ACHN (cell line): ENCODE data around the gene PANK1.
A peak's percentile ranks its signal among the peaks of the same experiment; 100 is the strongest.

ENCODE experiments used
- DNase-seq: peaks from one replicate; pipeline ENCODE4 v3.0.0-alpha.2; 2015
- in situ Hi-C: cut with HindIII; loops from 2 replicates; pipeline ENCODE4 v1.10.0; 2017; ENCODE audit warnings: low sequenced_read_pairs, low pct_ligation_motif_present, low pct_unique_long_range_greater_than_20kb

The PANK1 gene

GRCh38 chr10:89591111-89591795 lies 53.8 kb downstream of the PANK1 start:
- DNase-seq, result no peak
- in situ Hi-C loops, result no loop called here

- DNase-seq, result no peak
- in situ Hi-C loops, result no loop called here
Measured at GRCh38 chr10:89590326-89590725, 54.7 kb downstream of the PANK1 start.

GRCh38 chr10:89589101-89589720 lies 55.8 kb downstream of the PANK1 start:
- DNase-seq, result no peak
- in situ Hi-C loops, result no loop called here

GRCh38 chr10:89588671-89589070 lies 56.4 kb downstream of the PANK1 start:
- in situ Hi-C loops, result no loop called here
- no peak for DNase-seq

GRCh38 chr10:89582022-89582421 lies 63.0 kb downstream of the PANK1 start:
- in situ Hi-C loops, result no loop called here
- no peak for DNase-seq

- DNase-seq, result no peak
- in situ Hi-C loops, result no loop called here
Measured at GRCh38 chr10:89580243-89580642, 64.8 kb downstream of the PANK1 start.

GRCh38 chr10:89576696-89577095 lies 68.3 kb downstream of the PANK1 start:
- no peak for DNase-seq
- in situ Hi-C loops, result no loop called here

GRCh38 chr10:89576022-89576421 lies 69.0 kb downstream of the PANK1 start:
- DNase-seq, result no peak
- in situ Hi-C loops, result no loop called here

- DNase-seq, result no peak
- in situ Hi-C loops, result no loop called here
Measured at GRCh38 chr10:89575031-89575430, 70.0 kb downstream of the PANK1 start.

GRCh38 chr10:89574368-89574767 lies 70.7 kb downstream of the PANK1 start:
- in situ Hi-C loops, result loop anchor here (25.0 kb wide), 1 partner anchor 162 kb away; the partner anchor contains the start of gene IFIT5
- DNase-seq, result no peak

GRCh38 chr10:89567576-89568245 lies 77.3 kb downstream of the PANK1 start:
- DNase-seq, result no peak
- in situ Hi-C loops, result loop anchor here (25.0 kb wide), 1 partner anchor 155 kb away; the partner anchor contains the start of gene IFIT5

GRCh38 chr10:89566992-89567391 lies 78.0 kb downstream of the PANK1 start:
- no peak for DNase-seq
- in situ Hi-C loops, result loop anchor here (25.0 kb wide), 1 partner anchor 155 kb away; the partner anchor contains the start of gene IFIT5

- in situ Hi-C loops, result loop anchor here (25.0 kb wide), 1 partner anchor 154 kb away; the partner anchor contains the start of gene IFIT5
- no peak for DNase-seq
Measured at GRCh38 chr10:89566095-89566950, 78.7 kb downstream of the PANK1 start.

GRCh38 chr10:89565180-89565579 lies 79.9 kb downstream of the PANK1 start:
- in situ Hi-C loops, result loop anchor here (25.0 kb wide), 1 partner anchor 153 kb away; the partner anchor contains the start of gene IFIT5
- no peak for DNase-seq

GRCh38 chr10:89563861-89564478 lies 81.1 kb downstream of the PANK1 start:
- peak; percentile 64 for DNase-seq
- in situ Hi-C loops, result loop anchor here (25.0 kb wide), 1 partner anchor 152 kb away; the partner anchor contains the start of gene IFIT5

GRCh38 chr10:89563311-89563710 lies 81.7 kb downstream of the PANK1 start:
- in situ Hi-C loops, result loop anchor here (25.0 kb wide), 1 partner anchor 151 kb away; the partner anchor contains the start of gene IFIT5
- DNase-seq, result no peak

GRCh38 chr10:89556600-89556999 lies 88.4 kb downstream of the PANK1 start:
- in situ Hi-C loops, result loop anchor here (25.0 kb wide), 1 partner anchor 144 kb away; the partner anchor contains the start of gene IFIT5
- peak; percentile 92 for DNase-seq
